HG02798 (cell line): ENCODE measurements around the gene KIF3A.
A peak's percentile ranks its signal among the peaks of the same experiment; 100 is the strongest.

Source experiments
- ATAC-seq: cut with Tn5 transposase; IDR thresholded peaks from one replicate; pipeline ENCODE4 v1.9.1; 2021; ENCODE audit warnings: mild to moderate bottlenecking; ENCODE audit not compliant: unreplicated experiment, poor library complexity

The KIF3A gene

DNA sequence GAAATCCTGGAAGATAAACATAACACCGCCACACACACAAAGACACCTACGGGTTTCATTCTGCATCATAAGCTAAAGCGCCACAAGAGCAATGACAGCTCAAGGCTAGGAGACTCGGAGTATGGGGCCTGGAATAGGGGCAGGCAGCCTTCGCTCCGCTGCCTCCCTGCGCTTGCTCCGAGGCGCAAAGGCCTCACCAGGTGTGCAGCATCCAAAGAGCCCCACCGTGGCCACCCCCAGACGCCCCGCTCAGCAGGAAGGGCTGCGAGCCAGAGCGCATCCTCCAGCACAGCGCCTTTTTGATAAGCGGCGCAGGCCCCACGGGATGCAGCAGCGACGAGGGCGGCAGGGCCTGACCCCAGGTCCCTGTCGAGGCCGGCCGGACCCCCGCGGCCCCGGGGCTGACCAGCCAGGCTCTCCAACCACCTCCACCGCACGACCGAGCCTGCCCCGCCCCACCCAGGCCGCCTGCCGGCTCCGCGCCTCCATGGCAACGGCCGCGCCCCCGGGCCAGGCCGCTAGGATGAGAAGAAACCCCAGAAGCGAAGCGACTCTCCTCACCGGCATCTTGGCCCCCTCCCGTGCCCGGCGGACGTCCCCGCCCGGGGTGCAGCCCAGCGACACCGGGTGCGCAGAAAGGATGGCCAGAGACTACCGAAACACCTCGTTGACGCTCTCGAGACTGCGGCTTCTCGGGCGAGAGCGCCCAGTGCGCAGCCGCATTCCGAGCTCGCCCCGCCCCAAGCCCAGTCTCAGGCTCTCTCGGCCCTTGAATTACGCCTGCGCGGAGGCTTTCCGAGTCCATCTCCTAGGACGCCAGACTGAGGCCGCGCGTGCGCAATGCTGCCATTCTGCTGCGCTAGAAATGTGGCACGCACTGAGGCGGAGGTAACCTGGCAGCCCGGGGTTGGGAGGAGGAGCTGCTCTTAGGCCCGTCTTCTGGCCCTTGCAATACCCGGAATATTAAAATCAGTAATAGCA, at the start of gene KIF3A:
TSS of gene KIF3A (minus strand) at position 694 of the 981 bp plus-strand sequence. CDS start at position 567, 127 bp downstream.
- ATAC-seq, result peak; percentile 90

DNA sequence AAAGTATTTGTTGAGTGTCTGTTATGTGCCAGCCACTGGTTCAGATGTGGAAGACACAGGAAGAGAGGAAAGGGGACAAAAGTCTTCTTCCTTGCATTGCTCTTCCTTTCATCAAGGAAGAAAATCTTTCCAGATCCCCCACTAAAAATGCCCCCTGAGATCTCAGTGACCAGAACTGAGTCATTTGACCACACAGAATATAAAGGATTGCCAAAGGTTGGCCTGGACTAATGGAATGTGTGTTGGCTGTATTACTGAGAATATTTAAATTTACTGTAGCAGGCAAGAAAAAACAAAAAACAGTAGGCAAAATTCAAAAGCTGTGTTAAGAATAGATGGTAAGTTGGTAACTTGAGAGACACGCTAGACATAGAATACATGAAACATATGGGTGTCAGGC, 49.7 kb upstream of the KIF3A start:
- no peak for ATAC-seq

- ATAC-seq, result no peak
Measured at GRCh38 chr5:132785864-132786263, 48.5 kb upstream of the KIF3A start.

DNA sequence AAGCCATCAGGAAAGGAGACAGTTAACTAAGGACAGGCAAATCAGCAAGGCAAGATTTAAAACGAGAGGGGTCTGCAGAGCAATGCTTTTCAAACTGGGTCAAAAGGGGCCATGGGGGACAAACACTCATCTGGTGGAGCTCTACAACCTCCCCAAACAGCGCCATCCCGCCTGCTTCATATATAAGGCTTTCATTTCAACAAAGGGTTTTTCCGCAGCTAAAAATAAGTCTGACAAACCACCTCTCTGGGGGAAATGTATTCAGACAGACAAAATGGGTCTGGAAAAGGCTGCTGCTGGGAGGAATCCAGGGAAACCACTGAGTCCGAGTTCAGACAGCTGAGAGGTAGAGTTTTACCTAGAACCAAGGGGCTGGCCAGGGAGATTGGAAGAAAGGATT, 48.0 kb upstream of the KIF3A start:
- no peak for ATAC-seq

- ATAC-seq, result no peak
Measured at GRCh38 chr5:132782101-132782500, 44.8 kb upstream of the KIF3A start.

DNA sequence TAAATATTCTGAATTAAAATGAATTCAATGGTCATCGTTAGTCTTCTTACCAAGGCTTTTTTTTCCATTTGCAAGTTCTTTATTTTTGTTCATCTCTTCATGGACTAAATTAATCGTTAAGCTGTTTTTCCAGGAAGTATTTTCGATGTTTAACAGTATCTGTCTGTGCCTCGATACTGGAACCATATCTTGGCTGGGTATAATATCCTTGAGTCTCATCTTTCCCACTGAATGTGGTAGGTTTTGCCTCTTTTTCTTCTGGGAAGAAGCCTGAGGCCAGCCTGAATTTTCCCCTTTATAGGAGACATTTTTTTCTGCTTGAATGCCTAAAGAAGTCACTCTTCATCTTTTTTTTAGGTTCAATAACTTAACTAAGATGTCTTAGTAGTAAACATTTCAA, 43.7 kb upstream of the KIF3A start:
- ATAC-seq, result no peak

GRCh38 chr5:132780577-132780976, 43.2 kb upstream of the KIF3A start:
- no peak for ATAC-seq

GRCh38 chr5:132779961-132780360, 42.6 kb upstream of the KIF3A start:
- ATAC-seq, result no peak

GRCh38 chr5:132778856-132779255, 41.5 kb upstream of the KIF3A start:
- ATAC-seq, result no peak

- ATAC-seq, result no peak
Measured at GRCh38 chr5:132778129-132778528, 40.8 kb upstream of the KIF3A start.

GRCh38 chr5:132777209-132778069, 40.1 kb upstream of the KIF3A start, which contains the start of gene SEPTIN8:
SEPTIN8 (minus strand) TSS chr5:132777239; CDS start chr5:132777137, 102 bp downstream.
- peak; percentile 68 for ATAC-seq

DNA sequence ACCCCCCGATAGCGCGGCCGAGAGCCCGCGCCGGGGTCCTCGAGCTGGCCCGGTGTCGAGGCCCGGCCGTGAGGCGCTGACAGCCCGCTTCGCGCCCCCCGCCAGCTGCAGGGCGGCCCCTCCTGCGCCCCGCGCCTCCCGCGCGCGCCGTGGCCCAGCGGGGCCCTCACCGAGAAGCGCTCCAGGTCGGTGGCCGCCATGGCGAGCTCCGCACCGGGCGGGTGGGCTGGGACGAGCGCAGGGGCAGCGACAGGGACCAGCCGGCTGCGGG, 39.5 kb upstream of the KIF3A start:
- no peak for ATAC-seq

DNA sequence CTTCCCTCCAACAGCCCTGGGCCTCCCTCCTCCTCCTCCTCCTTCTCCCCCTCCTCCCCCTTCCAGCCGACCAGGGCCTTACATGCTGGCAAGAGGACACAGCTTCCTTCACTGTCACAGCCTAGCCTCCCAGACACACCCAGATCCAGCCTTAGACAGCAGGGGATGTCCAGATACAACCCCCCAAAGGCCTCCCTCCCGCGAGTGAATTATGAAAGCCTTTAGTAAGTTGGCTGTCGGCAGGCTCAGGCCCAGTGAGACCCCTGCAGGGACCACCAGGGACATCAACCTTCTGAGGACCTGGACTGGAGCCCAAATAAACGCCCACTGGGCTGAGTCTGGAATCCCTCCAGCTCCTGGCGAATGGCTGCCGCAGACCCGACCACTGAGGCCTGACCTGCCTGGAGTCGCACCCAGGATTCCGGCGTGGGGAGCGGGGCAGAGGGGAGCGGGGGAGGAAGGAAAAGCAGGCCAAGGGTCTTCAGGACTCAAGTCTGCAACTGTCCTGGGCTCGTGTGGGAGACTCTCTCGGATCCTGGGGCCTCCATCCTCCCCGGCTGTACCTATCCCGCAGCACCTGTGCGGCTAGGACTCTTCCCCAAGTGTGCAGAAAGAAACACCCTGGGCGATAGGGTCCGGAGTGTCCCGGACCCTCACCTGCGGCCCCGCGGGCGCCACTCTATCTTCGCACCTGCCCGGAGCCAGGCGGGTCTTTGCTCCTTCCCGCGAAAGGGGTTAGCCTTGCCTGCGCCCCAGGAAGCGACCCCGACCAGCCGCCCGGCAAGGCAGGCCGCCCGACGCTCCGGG, 39.0 kb upstream of the KIF3A start:
- ATAC-seq, result peak; percentile 11

- no peak for ATAC-seq
Measured at GRCh38 chr5:132775476-132775961, 38.2 kb upstream of the KIF3A start.

DNA sequence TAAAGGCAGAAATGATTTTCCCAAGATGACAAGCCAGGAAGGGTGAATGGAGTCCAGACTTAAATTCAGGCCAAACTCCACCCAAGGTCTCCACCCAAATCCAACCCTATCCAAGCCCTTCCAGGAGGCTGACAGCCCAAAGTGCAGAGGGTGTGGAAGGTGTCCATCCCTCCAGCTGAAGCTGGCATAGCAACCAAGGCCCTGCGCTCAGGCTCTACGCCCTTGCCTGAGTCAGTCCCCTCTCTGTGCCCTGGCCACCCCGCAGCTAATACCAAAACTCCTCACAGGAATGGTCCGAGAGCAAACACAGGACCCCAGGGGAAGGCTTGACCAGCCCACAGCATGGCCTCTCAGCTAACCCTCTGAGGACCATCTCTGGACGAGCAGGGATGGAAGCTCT, 37.5 kb upstream of the KIF3A start:
- no peak for ATAC-seq

DNA sequence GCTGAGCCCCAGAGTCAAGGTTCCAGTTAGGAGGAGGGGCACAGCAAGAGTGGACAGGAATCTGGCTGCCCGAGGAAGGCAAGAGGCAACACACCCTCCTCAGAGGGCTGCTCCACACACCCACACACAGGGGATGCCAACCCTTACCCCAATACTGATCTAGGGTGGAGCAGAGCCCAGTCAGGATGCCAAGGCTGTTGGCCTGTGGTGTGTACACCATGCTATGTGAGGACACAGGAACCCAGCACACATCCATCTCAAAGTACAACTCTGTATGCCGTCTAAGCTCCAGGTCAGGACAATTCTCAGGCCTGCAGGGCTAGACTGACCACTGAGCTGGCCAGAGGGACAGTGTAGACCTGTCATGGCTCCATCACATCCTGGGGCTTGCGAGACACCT, 37.1 kb upstream of the KIF3A start:
- no peak for ATAC-seq

GRCh38 chr5:132773601-132774355, 36.4 kb upstream of the KIF3A start:
- ATAC-seq, result no peak

DNA sequence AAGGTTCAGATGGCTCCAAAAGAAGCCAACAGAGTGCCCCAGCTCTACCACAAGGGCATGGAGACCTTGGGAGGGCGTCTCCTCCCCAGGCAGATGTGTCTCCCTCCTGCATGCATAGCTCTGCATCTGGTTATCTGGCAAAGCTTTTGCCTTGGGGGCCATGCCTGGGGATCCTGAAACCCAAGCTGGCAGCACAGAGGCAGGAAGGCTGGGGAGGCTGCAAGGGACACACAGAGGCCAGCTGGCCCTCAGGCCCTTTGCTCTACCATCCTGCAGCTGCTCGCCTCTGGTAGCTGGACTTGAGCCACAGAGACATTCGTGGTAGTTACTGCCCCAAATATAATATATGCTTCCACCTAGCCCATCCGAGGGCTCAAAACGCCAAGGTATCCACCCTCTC, 35.8 kb upstream of the KIF3A start:
- no peak for ATAC-seq

DNA sequence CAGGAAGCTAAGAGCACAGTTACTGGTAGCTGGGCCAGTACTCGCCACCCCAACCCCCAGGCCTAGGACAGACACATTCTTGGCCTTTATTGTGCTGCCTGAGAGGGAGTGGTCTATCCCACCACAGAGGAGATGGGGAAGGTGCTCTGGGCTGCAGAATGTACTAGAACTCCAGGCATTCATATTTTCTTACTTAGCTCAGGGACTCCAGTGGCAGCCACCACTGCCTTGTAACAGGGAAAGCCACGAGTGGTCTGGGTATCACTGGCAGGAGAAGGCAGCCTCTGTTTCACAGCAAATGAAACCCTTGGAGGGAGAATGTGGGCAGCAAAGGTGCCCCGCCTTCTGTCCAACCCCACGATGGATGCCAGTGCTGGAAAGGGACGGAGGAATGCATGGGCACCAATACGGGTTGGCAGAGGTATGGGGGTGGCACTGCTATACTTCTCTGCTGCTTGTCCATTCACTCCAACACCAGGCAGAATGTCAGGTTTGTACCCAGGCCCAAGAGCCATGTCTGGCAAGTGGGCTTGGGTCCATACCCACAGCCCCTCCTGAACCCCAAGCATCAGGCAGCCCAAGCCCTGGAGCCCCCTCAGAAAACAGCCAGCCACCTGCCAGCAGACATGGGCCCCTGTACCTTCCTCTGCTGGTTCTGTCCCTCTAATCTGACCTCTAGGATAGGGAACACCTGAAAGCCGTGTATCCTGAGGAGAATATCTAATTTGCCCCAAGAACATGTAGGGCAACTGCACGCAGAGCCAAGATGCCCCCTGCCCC, 35.1 kb upstream of the KIF3A start:
- ATAC-seq, result no peak
